K562 (cell line): ENCODE data around the gene VWDE. TPM values are rescaled to one million over a fixed set of nuclear protein-coding genes. Genes with fewer than 3 reads are reported as not detected.

Experiments
- C11orf30 ChIP-seq: fragments of 450-650 bp; IDR thresholded peaks from 2 replicates; pipeline ENCODE4 v1.6.1; 2016; ENCODE audit warnings: low read depth, mild to moderate bottlenecking
- CXXC5 ChIP-seq: fragments of 250-450 bp; sonication (Bioruptor Pico); IDR thresholded peaks from 2 replicates; pipeline ENCODE4 v1.8.0; 2022; ENCODE audit warnings: inconsistent platforms, mild to moderate bottlenecking, moderate library complexity
- DPF2 ChIP-seq: fragments of 450-650 bp; IDR thresholded peaks from 2 replicates; pipeline ENCODE4 v1.6.1; 2016
- ELF4 ChIP-seq: fragments of 450-650 bp; formaldehyde crosslinking; IDR thresholded peaks from 2 replicates; pipeline ENCODE4 v1.4.0; 2022; ENCODE audit warnings: missing genetic modification characterization
- EP400 ChIP-seq: fragments of 450-650 bp; IDR thresholded peaks from 2 replicates; pipeline ENCODE4 v1.6.1; 2017; ENCODE audit warnings: antibody characterized with exemption, mild to moderate bottlenecking, moderate library complexity
- ESRRA ChIP-seq: fragments of 450-650 bp; IDR thresholded peaks from 2 replicates; pipeline ENCODE4 v1.6.1; 2014; ENCODE audit warnings: low read depth, mild to moderate bottlenecking, moderate library complexity, borderline replicate concordance
- ETV5 ChIP-seq: sonication (generic); formaldehyde crosslinking; IDR thresholded peaks from 2 replicates; pipeline ENCODE4 v1.4.0; 2020; ENCODE audit warnings: low read depth, mild to moderate bottlenecking, missing genetic modification reagents
- GABPB1 ChIP-seq: sonication (generic); formaldehyde crosslinking; IDR thresholded peaks from 2 replicates; pipeline ENCODE4 v1.8.0; 2022; ENCODE audit warnings: mild to moderate bottlenecking, missing genetic modification reagents
- HCFC1 ChIP-seq: IDR thresholded peaks from 2 replicates; pipeline ENCODE4 v1.6.1; 2012; ENCODE audit warnings: low read depth, low read length, improper control_type of control experiment
- HDAC2 ChIP-seq: fragments of 450-650 bp; IDR thresholded peaks from 2 replicates; pipeline ENCODE4 v1.6.1; 2016; ENCODE audit warnings: mild to moderate bottlenecking
- L3MBTL2 ChIP-seq: fragments of 450-650 bp; IDR thresholded peaks from 2 replicates; pipeline ENCODE4 v1.6.1; 2016; ENCODE audit warnings: mild to moderate bottlenecking, moderate library complexity
- MYNN ChIP-seq, 2 experiments: sonication (generic); formaldehyde crosslinking in 1 of 2; IDR thresholded peaks; 2 replicates each; pipeline versions ENCODE4 v1.5.0 to v1.6.1; 2016 to 2020; ENCODE audit warnings: antibody characterized with exemption in 1 of 2, missing genetic modification reagents in 1 of 2
- POLR2AphosphoS5 ChIP-seq: IDR thresholded peaks from 2 replicates; pipeline ENCODE4 v1.6.1; 2011; ENCODE audit warnings: mild to moderate bottlenecking, low read depth, low read length, moderate library complexity; ENCODE audit not compliant: control insufficient read depth, insufficient read depth
- SMAD4 ChIP-seq: fragments of 250-450 bp; sonication (Bioruptor Pico); conservative IDR thresholded peaks from 2 replicates; pipeline ENCODE4 v1.8.0; 2021; ENCODE audit warnings: inconsistent platforms, mild to moderate bottlenecking, moderate library complexity
- ZNF239 ChIP-seq: fragments of 250-450 bp; sonication (Bioruptor Pico); IDR thresholded peaks from 2 replicates; pipeline ENCODE4 v1.4.0; 2020; ENCODE audit warnings: mild to moderate bottlenecking
- ZNF24 ChIP-seq: fragments of 450-650 bp; IDR thresholded peaks from 2 replicates; pipeline ENCODE4 v1.6.1; 2016
- ZNF436 ChIP-seq: fragments of 250-450, 450-650 bp; sonication (Bioruptor Pico); formaldehyde crosslinking; IDR thresholded peaks from 2 replicates; pipeline ENCODE4 v1.7.0; 2020; ENCODE audit warnings: mild to moderate bottlenecking
- polyA plus RNA-seq, 8 experiments: library from polyadenylated mRNA; depleted of rRNA in 4 of 8; stranded (reverse) in 5 of 8; unstranded in 3 of 8; fragments of >200 nt; fragmentation: Nextera tagmentation in 2 of 8; fragmentation: Illumina TruSeq in 1 of 8; extraction: Ambion mirVana in 2 of 8; extraction: Trizol in 1 of 8; gene quantifications; 2 replicates each; pipeline versions ENCODE4 v1.2.1 to v1.2.3, GENCODE V29; 2011 to 2014; ENCODE audit warnings: inconsistent platforms in 1 of 8, missing spikeins in 1 of 8
- total RNA-seq, 7 experiments: library from RNA; depleted of rRNA in 6 of 7; stranded (reverse); fragments of >200 nt in 6 of 7; fragmentation: Illumina TruSeq in 2 of 7; extraction: Trizol in 2 of 7; gene quantifications; 2 replicates each; pipeline versions ENCODE4 v1.2.1 to v1.2.3, GENCODE V29; 2011 to 2021; ENCODE audit warnings: low replicate concordance in 1 of 7
- TF ChIP-seq, protein P1 (sequence below): fragments of 450-650 bp; IDR thresholded peaks from 2 replicates; pipeline ENCODE4 v1.7.0; 2016; ENCODE audit warnings: borderline replicate concordance
- TF ChIP-seq, protein P2 (sequence below), 2 experiments: fragments of 450-650 bp in 1 of 2; sonication (generic) in 1 of 2; formaldehyde crosslinking; conservative IDR thresholded peaks; 2 replicates each; pipeline versions ENCODE4 v1.4.0 to v1.8.1; 2020 to 2022; ENCODE audit warnings: mild to moderate bottlenecking in 1 of 2, missing genetic modification reagents in 1 of 2
- TF ChIP-seq, protein P3 (sequence below), 2 experiments: fragments of 450-650 bp; IDR thresholded peaks; 2 replicates each; pipeline ENCODE4 v1.6.1; 2018; ENCODE audit warnings: mild to moderate bottlenecking in 2 of 2, low read depth in 1 of 2; ENCODE audit not compliant: partially characterized antibody in 2 of 2

The VWDE gene
- total and polyA plus RNA-seq, 9 of the 15 experiments (the other 6 are each of a cell fraction or from before 2014, with no cell fraction given): 40.6 to 162 (median 95.2) TPM

DNA sequence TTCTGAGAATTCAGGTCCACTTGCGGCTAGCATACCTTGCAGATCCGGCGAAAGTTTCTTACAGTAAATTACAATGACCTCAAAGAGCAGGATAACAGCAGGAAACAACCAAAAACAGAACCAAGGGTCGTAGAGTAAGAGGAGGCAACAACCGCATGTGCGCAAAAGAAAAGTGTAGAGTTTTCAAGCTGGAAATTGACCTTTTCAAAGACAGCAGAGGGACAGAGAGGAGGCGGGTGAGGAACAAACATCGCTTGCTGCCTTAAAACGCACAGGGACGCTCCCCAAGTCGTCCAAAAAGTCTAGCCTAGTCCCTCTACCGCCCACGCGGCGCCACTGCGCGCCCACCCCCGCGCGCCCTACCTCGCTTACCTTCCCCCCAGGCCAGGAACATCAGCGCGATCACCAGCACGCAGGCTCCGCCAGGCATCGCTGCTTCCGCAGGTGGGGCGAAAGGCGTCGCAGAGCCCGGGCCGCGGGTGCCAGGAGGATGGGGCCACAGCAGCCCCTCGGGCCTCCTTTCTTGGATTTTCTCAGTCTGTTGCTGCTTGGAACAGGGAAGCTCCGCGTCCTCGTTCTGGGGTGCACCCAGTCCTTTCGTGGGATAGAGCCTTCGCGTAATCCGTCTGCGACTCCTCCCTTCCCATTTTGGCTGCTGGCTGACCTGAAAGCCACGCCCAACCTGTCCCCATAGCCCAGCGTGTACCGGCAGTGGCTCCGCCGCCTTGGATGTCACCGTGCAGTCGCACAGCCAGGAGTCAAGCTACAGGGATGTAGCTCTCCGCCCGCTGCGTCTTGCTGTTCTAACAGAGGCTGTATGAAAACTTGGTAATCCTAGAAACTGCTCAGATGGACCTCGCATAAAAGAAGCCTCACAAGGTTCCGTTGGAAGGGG, at the start of gene VWDE (continued):
- no peak for TF ChIP-seq ZNF436 (CRISPR knock-in tag)
- no peak for TF ChIP-seq ZNF239
- peak; percentile 57; the same call in 1 of the 2 replicates for TF ChIP-seq HCFC1
- TF ChIP-seq EP400: peak; percentile 90
- peak; percentile 11 for TF ChIP-seq ZNF24
- TF ChIP-seq ESRRA: peak; percentile 63; the same call in 1 of the 2 replicates
- peak; percentile 53 for TF ChIP-seq ETV5
- TF ChIP-seq CXXC5 (CRISPR knock-in tag): peak; percentile 87
- peak; percentile 75; the same call in 1 of the 2 replicates for TF ChIP-seq HDAC2
- TF ChIP-seq SMAD4 (CRISPR knock-in tag): peak; percentile 98
- peak; percentile 36; the same call in 1 of the 2 replicates for TF ChIP-seq MYNN (IDR thresholded peaks at IDR 0.05)
- TF ChIP-seq MYNN (CRISPR knock-in tag; IDR thresholded peaks at IDR 0.05): no peak
- TF ChIP-seq DPF2: peak; percentile 58
- no peak for TF ChIP-seq ELF4 (CRISPR knock-in tag)
- TF ChIP-seq POLR2AphosphoS5: peak; percentile 75; the same call in 1 of the 2 replicates
- peak; percentile 74 for TF ChIP-seq C11orf30
- TF ChIP-seq, protein P1, sequence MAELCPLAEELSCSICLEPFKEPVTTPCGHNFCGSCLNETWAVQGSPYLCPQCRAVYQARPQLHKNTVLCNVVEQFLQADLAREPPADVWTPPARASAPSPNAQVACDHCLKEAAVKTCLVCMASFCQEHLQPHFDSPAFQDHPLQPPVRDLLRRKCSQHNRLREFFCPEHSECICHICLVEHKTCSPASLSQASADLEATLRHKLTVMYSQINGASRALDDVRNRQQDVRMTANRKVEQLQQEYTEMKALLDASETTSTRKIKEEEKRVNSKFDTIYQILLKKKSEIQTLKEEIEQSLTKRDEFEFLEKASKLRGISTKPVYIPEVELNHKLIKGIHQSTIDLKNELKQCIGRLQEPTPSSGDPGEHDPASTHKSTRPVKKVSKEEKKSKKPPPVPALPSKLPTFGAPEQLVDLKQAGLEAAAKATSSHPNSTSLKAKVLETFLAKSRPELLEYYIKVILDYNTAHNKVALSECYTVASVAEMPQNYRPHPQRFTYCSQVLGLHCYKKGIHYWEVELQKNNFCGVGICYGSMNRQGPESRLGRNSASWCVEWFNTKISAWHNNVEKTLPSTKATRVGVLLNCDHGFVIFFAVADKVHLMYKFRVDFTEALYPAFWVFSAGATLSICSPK: peak; percentile 43; the same call in 1 of the 2 replicates
- TF ChIP-seq GABPB1 (CRISPR knock-in tag): peak; percentile 52; the same call in 1 of the 2 replicates
- TF ChIP-seq, protein P2, sequence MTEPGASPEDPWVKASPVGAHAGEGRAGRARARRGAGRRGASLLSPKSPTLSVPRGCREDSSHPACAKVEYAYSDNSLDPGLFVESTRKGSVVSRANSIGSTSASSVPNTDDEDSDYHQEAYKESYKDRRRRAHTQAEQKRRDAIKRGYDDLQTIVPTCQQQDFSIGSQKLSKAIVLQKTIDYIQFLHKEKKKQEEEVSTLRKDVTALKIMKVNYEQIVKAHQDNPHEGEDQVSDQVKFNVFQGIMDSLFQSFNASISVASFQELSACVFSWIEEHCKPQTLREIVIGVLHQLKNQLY (CRISPR knock-in tag; conservative IDR thresholded peaks at IDR 0.05): no peak
- TF ChIP-seq, protein P3, sequence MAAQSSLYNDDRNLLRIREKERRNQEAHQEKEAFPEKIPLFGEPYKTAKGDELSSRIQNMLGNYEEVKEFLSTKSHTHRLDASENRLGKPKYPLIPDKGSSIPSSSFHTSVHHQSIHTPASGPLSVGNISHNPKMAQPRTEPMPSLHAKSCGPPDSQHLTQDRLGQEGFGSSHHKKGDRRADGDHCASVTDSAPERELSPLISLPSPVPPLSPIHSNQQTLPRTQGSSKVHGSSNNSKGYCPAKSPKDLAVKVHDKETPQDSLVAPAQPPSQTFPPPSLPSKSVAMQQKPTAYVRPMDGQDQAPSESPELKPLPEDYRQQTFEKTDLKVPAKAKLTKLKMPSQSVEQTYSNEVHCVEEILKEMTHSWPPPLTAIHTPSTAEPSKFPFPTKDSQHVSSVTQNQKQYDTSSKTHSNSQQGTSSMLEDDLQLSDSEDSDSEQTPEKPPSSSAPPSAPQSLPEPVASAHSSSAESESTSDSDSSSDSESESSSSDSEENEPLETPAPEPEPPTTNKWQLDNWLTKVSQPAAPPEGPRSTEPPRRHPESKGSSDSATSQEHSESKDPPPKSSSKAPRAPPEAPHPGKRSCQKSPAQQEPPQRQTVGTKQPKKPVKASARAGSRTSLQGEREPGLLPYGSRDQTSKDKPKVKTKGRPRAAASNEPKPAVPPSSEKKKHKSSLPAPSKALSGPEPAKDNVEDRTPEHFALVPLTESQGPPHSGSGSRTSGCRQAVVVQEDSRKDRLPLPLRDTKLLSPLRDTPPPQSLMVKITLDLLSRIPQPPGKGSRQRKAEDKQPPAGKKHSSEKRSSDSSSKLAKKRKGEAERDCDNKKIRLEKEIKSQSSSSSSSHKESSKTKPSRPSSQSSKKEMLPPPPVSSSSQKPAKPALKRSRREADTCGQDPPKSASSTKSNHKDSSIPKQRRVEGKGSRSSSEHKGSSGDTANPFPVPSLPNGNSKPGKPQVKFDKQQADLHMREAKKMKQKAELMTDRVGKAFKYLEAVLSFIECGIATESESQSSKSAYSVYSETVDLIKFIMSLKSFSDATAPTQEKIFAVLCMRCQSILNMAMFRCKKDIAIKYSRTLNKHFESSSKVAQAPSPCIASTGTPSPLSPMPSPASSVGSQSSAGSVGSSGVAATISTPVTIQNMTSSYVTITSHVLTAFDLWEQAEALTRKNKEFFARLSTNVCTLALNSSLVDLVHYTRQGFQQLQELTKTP (IDR thresholded peaks at IDR 0.05; ENCODE audit: low read depth in 1 of 2, partially characterized antibody in 2 of 2): peak; percentile 78 to 88
- TF ChIP-seq L3MBTL2: peak; percentile 60
